ENCODE results near the gene KCNJ16. TPM values are rescaled to one million over a fixed set of nuclear protein-coding genes. Genes with fewer than 3 reads are reported as not detected.

Gene KCNJ16
- total RNA-seq, 2 donors from 2014 or later, result 0.28 TPM; not detected in 1

- DNase-seq (ENCODE audit: low spot score) (no peak), ATAC-seq (ENCODE audit: insufficient number of reproducible peaks, low FRiP score, low read depth) (no peak)
- no peak overlapping the region for H3K27ac ChIP-seq
- no peaks in the 10 kb centered on the region for H3K9me3 ChIP-seq
- no peaks in the 10 kb centered on the region for H3K36me3 ChIP-seq
- no peak for TF ChIP-seq CTCF (IDR thresholded peaks at IDR 0.05)
- no peaks in the 10 kb centered on the region for H3K27me3 ChIP-seq (replicated peaks; ENCODE audit: insufficient read depth)
- H3K4me1 ChIP-seq (ENCODE audit: control insufficient read depth in 1 of 2, low read depth in 2 of 2), result no peaks in the 10 kb centered on the region
- H3K4me3 ChIP-seq, result no peak overlapping the region
These were observed 106.4 kb downstream of the KCNJ16 start for GRCh38 chr17:70181376-70181775.

DNA sequence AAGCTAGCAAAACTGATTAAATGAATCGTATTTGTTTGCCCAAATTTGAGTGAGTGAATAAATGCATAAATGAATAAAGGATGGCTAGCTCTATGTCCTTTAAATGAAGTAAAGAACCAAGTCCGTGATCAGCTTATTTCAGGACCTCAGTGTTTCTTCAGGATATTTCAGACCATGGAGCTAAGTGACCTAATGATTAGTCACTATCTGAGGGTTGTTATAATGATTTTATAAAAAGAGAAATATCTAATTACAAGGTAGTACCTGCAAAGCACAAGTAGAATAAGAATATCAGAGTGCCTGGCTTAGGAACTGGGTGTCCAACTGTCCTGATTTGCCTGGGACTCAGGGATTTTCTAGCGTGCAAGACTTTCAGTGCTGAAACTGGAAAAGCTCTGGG, 106.8 kb downstream of the KCNJ16 start:
- H3K36me3 ChIP-seq, result no peaks in the 10 kb centered on the region
- no peaks in the 10 kb centered on the region for H3K9me3 ChIP-seq
- no peak overlapping the region for H3K27ac ChIP-seq
- no peak overlapping the region for H3K4me3 ChIP-seq
- no peaks in the 10 kb centered on the region for H3K4me1 ChIP-seq (ENCODE audit: control insufficient read depth in 1 of 2, low read depth in 2 of 2)
- TF ChIP-seq CTCF (IDR thresholded peaks at IDR 0.05), result no peak
- no peak for DNase-seq (ENCODE audit: low spot score)
- H3K27me3 ChIP-seq (replicated peaks; ENCODE audit: insufficient read depth), result no peaks in the 10 kb centered on the region
- ATAC-seq (ENCODE audit: insufficient number of reproducible peaks, low FRiP score, low read depth), result no peak

DNA sequence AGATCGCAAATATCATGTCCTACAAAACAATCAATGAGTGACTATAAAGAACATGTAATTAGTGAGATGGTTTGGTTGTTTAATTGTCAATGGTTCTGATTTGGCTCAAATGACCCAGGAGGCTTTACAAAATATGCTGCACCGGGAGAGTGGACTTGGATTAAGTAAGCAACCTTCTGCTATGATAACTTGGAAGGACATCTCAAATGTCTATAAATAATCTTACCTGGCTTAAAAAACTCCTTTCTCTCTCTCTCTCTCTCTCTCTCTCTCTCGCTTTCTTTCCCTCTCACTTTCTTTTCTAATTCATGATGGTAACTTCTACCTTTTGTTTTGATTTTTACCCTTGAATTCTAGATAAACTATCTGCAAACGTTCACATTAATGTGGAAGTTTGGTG, 108.5 kb downstream of the KCNJ16 start:
- Histone ChIP-seq H3K4me1 (ENCODE audit: control insufficient read depth in 1 of 2, low read depth in 2 of 2) (no peaks in the 10 kb centered on the region), H3K27ac (no peak overlapping the region), H3K4me3 (no peak overlapping the region), H3K9me3 (no peaks in the 10 kb centered on the region), H3K36me3 (no peaks in the 10 kb centered on the region), H3K27me3 (replicated peaks; ENCODE audit: insufficient read depth) (no peaks in the 10 kb centered on the region)
- ATAC-seq (ENCODE audit: insufficient number of reproducible peaks, low FRiP score, low read depth) (no peak), DNase-seq (ENCODE audit: low spot score) (no peak)
- TF ChIP-seq CTCF (IDR thresholded peaks at IDR 0.05), result no peak

- no peaks in the 10 kb centered on the region for H3K27me3 ChIP-seq (replicated peaks; ENCODE audit: insufficient read depth)
- no peaks in the 10 kb centered on the region for H3K4me1 ChIP-seq (ENCODE audit: control insufficient read depth in 1 of 2, low read depth in 2 of 2)
- H3K9me3 ChIP-seq, result no peaks in the 10 kb centered on the region
- H3K27ac ChIP-seq, result no peak overlapping the region
- H3K36me3 ChIP-seq, result no peaks in the 10 kb centered on the region
- ATAC-seq (ENCODE audit: insufficient number of reproducible peaks, low FRiP score, low read depth), result no peak
- no peak for TF ChIP-seq CTCF (IDR thresholded peaks at IDR 0.05)
- no peak for DNase-seq (ENCODE audit: low spot score)
- no peak overlapping the region for H3K4me3 ChIP-seq
These were observed 109.2 kb downstream of the KCNJ16 start for GRCh38 chr17:70184207-70184606.

GRCh38 chr17:70184770-70185169, 109.7 kb downstream of the KCNJ16 start:
- TF ChIP-seq CTCF (IDR thresholded peaks at IDR 0.05), result no peak
- no peak for DNase-seq (ENCODE audit: low spot score)
- no peak for ATAC-seq (ENCODE audit: insufficient number of reproducible peaks, low FRiP score, low read depth)
- no peaks in the 10 kb centered on the region for H3K4me1 ChIP-seq (ENCODE audit: control insufficient read depth in 1 of 2, low read depth in 2 of 2)
- no peak overlapping the region for H3K27ac ChIP-seq
- H3K9me3 ChIP-seq, result no peaks in the 10 kb centered on the region
- no peaks in the 10 kb centered on the region for H3K36me3 ChIP-seq
- H3K27me3 ChIP-seq (replicated peaks; ENCODE audit: insufficient read depth), result no peaks in the 10 kb centered on the region
- H3K4me3 ChIP-seq, result no peak overlapping the region

Other genes starting within 250 kb of the KCNJ16 start
- 1 to 10 TPM; 2.0 to 5.0 TPM for gene KCNJ2, start 94.3 kb downstream of the KCNJ16 start, total RNA-seq